Stomach (tissue), 9 donors: ENCODE results near the gene GRIK1. TPM values are rescaled to one million over a fixed set of nuclear protein-coding genes. Genes with fewer than 3 reads are reported as not detected.

Experiments
- DNase-seq, 2 donors: peaks; one replicate each; pipeline versions ENCODE4 v3.0.0 to v3.0.0-alpha.2; 2013 to 2019
- H3K27ac ChIP-seq, 5 donors: fragments of 200-600 bp in 4 of 5; sonication (generic) in 4 of 5; one replicate each; pipeline ENCODE4 v1.5.1; 2013 to 2019; ENCODE audit warnings: mild to moderate bottlenecking in 1 of 5, moderate library complexity in 1 of 5
- H3K27me3 ChIP-seq, 3 donors: fragments of 200-600 bp; sonication (generic); one replicate each; pipeline ENCODE4 v1.5.1; 2017 to 2019; ENCODE audit warnings: mixed run types in 1 of 3
- H3K36me3 ChIP-seq, 4 donors: fragments of 200-600 bp; sonication (generic); 1 replicate in 3 of 4; 2 replicates in 1 of 4; pipeline ENCODE4 v1.5.1; 2016 to 2019
- H3K4me1 ChIP-seq, 4 donors: fragments of 200-600 bp; sonication (generic); one replicate each; pipeline ENCODE4 v1.5.1; 2016 to 2019
- H3K4me3 ChIP-seq, 4 donors: fragments of 200-600 bp; sonication (generic) in 3 of 4; one replicate each; pipeline ENCODE4 v1.5.1; 2016 to 2019; ENCODE audit warnings: mild to moderate bottlenecking in 1 of 4
- H3K9me3 ChIP-seq, 4 donors: fragments of 200-600 bp; sonication (generic); one replicate each; pipeline ENCODE4 v1.5.1; 2016 to 2019
- EP300 ChIP-seq: sonication (generic); formaldehyde crosslinking; IDR thresholded peaks from one replicate; pipeline ENCODE4 v1.6.1; 2017; ENCODE audit warnings: antibody characterized with exemption
- POLR2A ChIP-seq, 4 donors: fragments of 450-650 bp; IDR thresholded peaks; one replicate each; pipeline ENCODE4 v1.6.1; 2016; ENCODE audit warnings: antibody characterized with exemption in 4 of 4, control low read depth in 2 of 4, mild to moderate bottlenecking in 1 of 4, moderate library complexity in 1 of 4
- POLR2AphosphoS5 ChIP-seq, 3 donors: sonication (generic); formaldehyde crosslinking; IDR thresholded peaks; one replicate each; pipeline ENCODE4 v1.6.1; 2016; ENCODE audit warnings: antibody characterized with exemption in 3 of 3
- WGBS, 5 donors: extraction: QIAGEN DNeasy Blood & Tissue Kit in 3 of 5; methylation state at CpG; one replicate each; pipeline versions ENCODE4 v1.1.5 to v1.1.7; 2013 to 2018; 5-methylcytosine and 5-hydroxymethylcytosine counted together
- intact Hi-C: fragments of 100-400 bp; cut with DNase I; formaldehyde crosslinking; loops from one replicate; pipeline ENCODE4 v1.15.1; 2023; ENCODE audit warnings: low total_unique reads
- polyA plus RNA-seq, 3 donors: library from polyadenylated mRNA; stranded (reverse); fragments of 200-250 nt; gene quantifications; one replicate each; pipeline ENCODE4 v1.2.3, GENCODE V29; 2013
- total RNA-seq, 5 donors: library from RNA; depleted of rRNA; stranded (reverse); fragments of >200 nt; gene quantifications; one replicate each; pipeline versions ENCODE4 v1.1.0 to v1.2.3, GENCODE V29; 2014 to 2016
- TF ChIP-seq, protein P1 (sequence below), 7 experiments: fragments of 450-650 bp in 4 of 7; fragments of 200-600 bp in 3 of 7; sonication (generic) in 3 of 7; IDR thresholded peaks; one replicate each; pipeline ENCODE4 v1.5.1; 2016 to 2019; ENCODE audit warnings: antibody characterized with exemption in 7 of 7, control low read depth in 2 of 7, mild to moderate bottlenecking in 1 of 7
- donor health status: healthy with polysubstance abuse.
- donor health status: Bipolar disorder and iron deficiency.
- donor health status: healthy.

The GRIK1 gene
- total and polyA plus RNA-seq, 8 donors: 0.06 to 1.5 (median 0.66) TPM; not detected in 4

DNA sequence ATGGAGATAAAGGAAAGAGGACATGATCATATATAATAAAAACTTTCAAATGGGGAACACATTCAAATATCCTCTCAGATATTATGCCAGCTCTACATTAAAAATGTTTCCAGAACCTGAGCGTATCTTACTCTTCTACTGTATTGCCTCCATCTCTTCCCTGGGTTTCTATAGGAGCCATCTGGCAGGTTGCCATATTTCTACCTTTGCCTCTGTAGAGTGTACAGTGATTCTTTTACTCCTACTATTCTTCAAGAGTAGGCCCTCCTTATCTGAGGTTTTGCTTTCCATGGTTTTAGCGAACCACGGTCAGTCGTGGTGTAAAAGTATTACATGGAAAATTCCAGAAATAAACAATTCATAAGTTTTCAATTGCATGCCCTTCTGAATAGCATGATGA, 259.5 kb downstream of the GRIK1 start:
- Histone ChIP-seq H3K36me3 (no peaks in the 10 kb centered on the region), H3K9me3 (peaks cover 0 to 12% (median 0%) of the 10 kb centered on the region in 4 donors), H3K27ac (no peak overlapping the region), H3K27me3 (no peaks in the 10 kb centered on the region), H3K4me1 (no peaks in the 10 kb centered on the region), H3K4me3 (no peak overlapping the region)
- DNase-seq: no peak
- TF ChIP-seq POLR2A (IDR thresholded peaks at IDR 0.05): no peak
- no peak for TF ChIP-seq POLR2AphosphoS5 (IDR thresholded peaks at IDR 0.05)
- TF ChIP-seq, protein P1, sequence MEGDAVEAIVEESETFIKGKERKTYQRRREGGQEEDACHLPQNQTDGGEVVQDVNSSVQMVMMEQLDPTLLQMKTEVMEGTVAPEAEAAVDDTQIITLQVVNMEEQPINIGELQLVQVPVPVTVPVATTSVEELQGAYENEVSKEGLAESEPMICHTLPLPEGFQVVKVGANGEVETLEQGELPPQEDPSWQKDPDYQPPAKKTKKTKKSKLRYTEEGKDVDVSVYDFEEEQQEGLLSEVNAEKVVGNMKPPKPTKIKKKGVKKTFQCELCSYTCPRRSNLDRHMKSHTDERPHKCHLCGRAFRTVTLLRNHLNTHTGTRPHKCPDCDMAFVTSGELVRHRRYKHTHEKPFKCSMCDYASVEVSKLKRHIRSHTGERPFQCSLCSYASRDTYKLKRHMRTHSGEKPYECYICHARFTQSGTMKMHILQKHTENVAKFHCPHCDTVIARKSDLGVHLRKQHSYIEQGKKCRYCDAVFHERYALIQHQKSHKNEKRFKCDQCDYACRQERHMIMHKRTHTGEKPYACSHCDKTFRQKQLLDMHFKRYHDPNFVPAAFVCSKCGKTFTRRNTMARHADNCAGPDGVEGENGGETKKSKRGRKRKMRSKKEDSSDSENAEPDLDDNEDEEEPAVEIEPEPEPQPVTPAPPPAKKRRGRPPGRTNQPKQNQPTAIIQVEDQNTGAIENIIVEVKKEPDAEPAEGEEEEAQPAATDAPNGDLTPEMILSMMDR (IDR thresholded peaks at IDR 0.05): no peak
- TF ChIP-seq EP300: no peak
- WGBS, 5 donors: 89 to 97% (median 94%) methylated on average over 4 of the region's 4 CpGs
- intact Hi-C loops: no loop called here

DNA sequence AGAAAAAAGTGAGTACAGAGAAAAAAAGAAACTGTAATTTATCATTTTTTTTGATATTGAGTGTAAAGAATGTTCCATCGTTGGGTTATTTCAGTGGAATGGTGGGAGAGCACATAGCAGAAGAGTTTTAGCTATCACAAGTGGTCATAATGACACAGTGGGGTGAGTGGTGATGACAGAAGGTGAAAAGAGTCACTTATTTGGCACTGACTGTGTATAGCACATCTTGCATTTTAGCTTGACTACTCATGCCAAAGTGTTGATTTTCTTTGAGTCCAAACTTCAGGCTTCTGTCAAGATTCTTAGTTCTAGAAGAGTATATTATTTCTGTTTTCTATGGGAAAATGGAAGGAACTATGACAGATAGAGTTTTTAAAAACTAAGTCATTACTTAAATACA, 261.2 kb downstream of the GRIK1 start:
- 71 to 88% (median 80%) methylated on average over 1 of the region's 1 CpG for WGBS, 5 donors

DNA sequence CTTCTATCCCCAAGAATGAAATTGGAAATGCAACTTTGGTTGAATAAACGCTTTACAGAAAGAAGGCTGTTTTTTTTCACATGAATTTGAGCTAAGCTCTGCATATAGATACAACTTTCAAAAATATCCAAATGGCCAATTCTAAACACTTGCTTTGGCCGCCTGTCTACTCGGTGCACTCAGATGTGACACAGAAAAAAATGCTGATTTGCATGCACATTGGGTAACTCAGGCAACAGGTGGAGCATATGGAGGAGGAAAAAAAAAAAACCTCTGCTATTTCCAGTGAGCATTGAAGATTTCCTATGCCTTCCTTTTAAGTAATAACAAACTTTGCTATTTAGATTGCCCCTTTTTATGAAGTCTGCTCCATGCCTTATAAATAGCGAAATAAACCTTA, 262.5 kb downstream of the GRIK1 start:
- intact Hi-C loops: no loop called here
- 86 to 88% (median 87%) methylated on average over 4 of the region's 4 CpGs for WGBS, 5 donors

More for the DNA sequence above, 261.2 kb downstream of the GRIK1 start:
- TF ChIP-seq POLR2AphosphoS5 (IDR thresholded peaks at IDR 0.05): no peak
- no peak for TF ChIP-seq POLR2A (IDR thresholded peaks at IDR 0.05)
- TF ChIP-seq EP300: no peak
- TF ChIP-seq, protein P1 (IDR thresholded peaks at IDR 0.05): no peak
- H3K27me3 ChIP-seq: no peaks in the 10 kb centered on the region
- DNase-seq: no peak
- H3K4me3 ChIP-seq: no peak overlapping the region
- intact Hi-C loops: no loop called here
- no peaks in the 10 kb centered on the region for H3K36me3 ChIP-seq
- H3K27ac ChIP-seq: no peak overlapping the region
- no peaks in the 10 kb centered on the region for H3K4me1 ChIP-seq
- H3K9me3 ChIP-seq: peaks cover 0 to 9% (median 0%) of the 10 kb centered on the region in 4 donors

DNA sequence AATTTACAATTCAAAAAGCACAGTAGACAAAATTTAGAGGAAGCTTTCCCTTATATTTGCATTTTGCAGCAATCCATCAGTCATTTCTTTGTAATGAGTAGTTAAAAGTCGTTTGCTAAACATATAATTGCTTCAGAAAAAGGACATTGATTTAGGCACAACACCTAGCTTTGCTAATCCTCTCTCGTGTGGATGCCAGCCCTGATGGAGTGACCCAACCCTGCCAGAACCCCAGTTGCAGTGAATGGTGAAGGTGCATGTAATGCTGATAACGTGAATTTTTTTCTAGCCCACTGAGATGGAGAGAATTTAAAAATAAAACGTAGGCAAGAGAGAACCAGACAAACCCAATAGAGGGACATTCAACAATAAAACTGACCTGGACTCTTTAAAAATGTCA, 263.4 kb downstream of the GRIK1 start:
- no peaks in the 10 kb centered on the region for H3K4me1 ChIP-seq
- intact Hi-C loops: no loop called here
- no peak for DNase-seq
- 31 to 42% (median 33%) methylated on average over 4 of the region's 4 CpGs for WGBS, 5 donors
- H3K36me3 ChIP-seq: no peaks in the 10 kb centered on the region
- H3K27ac ChIP-seq: no peak overlapping the region
- H3K4me3 ChIP-seq: no peak overlapping the region
- TF ChIP-seq POLR2AphosphoS5 (IDR thresholded peaks at IDR 0.05): no peak
- TF ChIP-seq POLR2A (IDR thresholded peaks at IDR 0.05): no peak
- H3K9me3 ChIP-seq: no peaks in the 10 kb centered on the region
- H3K27me3 ChIP-seq: no peaks in the 10 kb centered on the region

More for the DNA sequence above, 262.5 kb downstream of the GRIK1 start:
- H3K27me3 ChIP-seq: no peaks in the 10 kb centered on the region
- H3K4me1 ChIP-seq: no peaks in the 10 kb centered on the region
- no peak overlapping the region for H3K27ac ChIP-seq
- no peak for TF ChIP-seq POLR2AphosphoS5 (IDR thresholded peaks at IDR 0.05)
- TF ChIP-seq, protein P1 (IDR thresholded peaks at IDR 0.05): no peak
- TF ChIP-seq POLR2A (IDR thresholded peaks at IDR 0.05): no peak
- TF ChIP-seq EP300: no peak
- H3K4me3 ChIP-seq: no peak overlapping the region
- H3K9me3 ChIP-seq: no peaks in the 10 kb centered on the region
- no peak for DNase-seq
- no peaks in the 10 kb centered on the region for H3K36me3 ChIP-seq

DNA sequence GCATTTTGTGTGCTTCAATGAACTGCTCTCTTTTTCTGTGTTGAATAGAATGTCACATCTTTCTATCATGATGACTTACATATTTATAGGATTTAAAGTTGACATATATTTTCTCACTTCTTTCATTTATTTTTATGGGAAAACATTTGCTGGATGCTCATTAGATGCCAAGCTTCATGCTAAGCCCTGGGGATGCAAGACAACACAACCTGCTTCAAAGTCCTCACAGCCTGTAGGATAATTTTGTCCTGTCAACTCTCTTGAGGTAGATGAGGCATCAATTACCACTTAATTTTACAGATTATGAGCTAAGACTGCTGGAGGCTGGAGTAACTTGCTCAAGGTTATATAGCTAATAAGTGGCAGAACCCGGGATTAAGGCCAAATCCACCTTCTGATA, 264.3 kb downstream of the GRIK1 start:
- Histone ChIP-seq H3K4me3 (no peak overlapping the region), H3K27ac (no peak overlapping the region), H3K36me3 (no peaks in the 10 kb centered on the region), H3K27me3 (no peaks in the 10 kb centered on the region), H3K9me3 (no peaks in the 10 kb centered on the region), H3K4me1 (no peaks in the 10 kb centered on the region)
- intact Hi-C loops: no loop called here
- whole genome bisulfite sequencing, 5 donors: 64 to 88% (median 79%) methylated on average over 1 of the region's 1 CpG
- TF ChIP-seq POLR2AphosphoS5 (IDR thresholded peaks at IDR 0.05): no peak
- TF ChIP-seq EP300: no peak
- TF ChIP-seq, protein P1 (IDR thresholded peaks at IDR 0.05): no peak
- no peak for TF ChIP-seq POLR2A (IDR thresholded peaks at IDR 0.05)
- no peak for DNase-seq
